Vagina (tissue), 2 donors: ENCODE data around the gene UBE2I. TPM values are rescaled to one million over a fixed set of nuclear protein-coding genes. Genes with fewer than 3 reads are reported as not detected.

ENCODE experiments used
- DNase-seq, 2 donors: peaks; one replicate each; pipeline ENCODE4 v3.0.0-alpha.2; 2017; ENCODE audit errors: extremely low spot score in 2 of 2
- H3K27ac ChIP-seq: fragments of 200-600 bp; sonication (generic); one replicate; pipeline ENCODE4 v1.5.1; 2019
- H3K27me3 ChIP-seq: fragments of 200-600 bp; sonication (generic); one replicate; pipeline ENCODE4 v1.5.1; 2019
- H3K36me3 ChIP-seq, 2 donors: fragments of 200-600 bp; sonication (generic); one replicate each; pipeline ENCODE4 v1.5.1; 2017 to 2019
- H3K4me1 ChIP-seq: fragments of 200-600 bp; sonication (generic); one replicate; pipeline ENCODE4 v1.5.1; 2019
- H3K4me3 ChIP-seq, 2 donors: fragments of 200-600 bp; sonication (generic); 1 replicate in 1 of 2; 2 replicates in 1 of 2; pipeline ENCODE4 v1.5.1; 2016 to 2019
- H3K9me3 ChIP-seq: fragments of 200-600 bp; sonication (generic); one replicate; pipeline ENCODE4 v1.5.1; 2019
- CTCF ChIP-seq, 3 experiments: fragments of 450-650 bp in 2 of 3; fragments of 200-600 bp in 1 of 3; sonication (generic) in 1 of 3; IDR thresholded peaks; one replicate each; pipeline ENCODE4 v1.5.1; 2017 to 2019; ENCODE audit warnings: antibody characterized with exemption in 3 of 3, mild to moderate bottlenecking in 2 of 3, moderate library complexity in 2 of 3
- POLR2A ChIP-seq, 2 donors: fragments of 450-650 bp; IDR thresholded peaks; one replicate each; pipeline ENCODE4 v1.6.1; 2017; ENCODE audit warnings: antibody characterized with exemption in 2 of 2, mild to moderate bottlenecking in 2 of 2, moderate library complexity in 2 of 2
- POLR2AphosphoS5 ChIP-seq, 2 donors: sonication (generic); formaldehyde crosslinking; IDR thresholded peaks; one replicate each; pipeline ENCODE4 v1.9.0; 2017; ENCODE audit warnings: antibody characterized with exemption in 2 of 2, mild to moderate bottlenecking in 2 of 2, low read depth in 1 of 2; ENCODE audit not compliant: insufficient read depth in 1 of 2
- intact Hi-C: fragments of 100-400 bp; cut with DNase I; formaldehyde crosslinking; loops from one replicate; pipeline ENCODE4 v1.15.1; 2023
- total RNA-seq: library from RNA; depleted of rRNA; stranded (reverse); fragments of >200 nt; gene quantifications from one replicate; pipeline ENCODE4 v1.2.3, GENCODE V29; 2016

Gene UBE2I
- total RNA-seq, 1 donor from 2014 or later: 51.3 TPM

- no peak for DNase-seq
- Histone ChIP-seq H3K27me3 (no peaks in the 10 kb centered on the region), H3K27ac (no peak overlapping the region), H3K9me3 (no peaks in the 10 kb centered on the region), H3K4me1 (peaks cover 17% of the 10 kb centered on the region), H3K4me3 (peak overlapping the region in 1 of 2 donors; percentile 19), H3K36me3 (peaks cover 0 to 4% of the 10 kb centered on the region in 2 donors)
- no peak for TF ChIP-seq POLR2AphosphoS5 (IDR thresholded peaks at IDR 0.05; ENCODE audit: insufficient read depth in 1 of 2, low read depth in 1 of 2)
- no peak for TF ChIP-seq POLR2A (IDR thresholded peaks at IDR 0.05)
- no peak for TF ChIP-seq CTCF (IDR thresholded peaks at IDR 0.05)
- intact Hi-C loops: no loop called here
These were observed 34.2 kb downstream of the UBE2I start for GRCh38 chr16:1343428-1344242.

GRCh38 chr16:1344499-1344898 is 35.1 kb downstream of the UBE2I start:
- H3K4me3 ChIP-seq: no peak overlapping the region
- TF ChIP-seq CTCF (IDR thresholded peaks at IDR 0.05) (no peak), POLR2A (IDR thresholded peaks at IDR 0.05) (no peak), POLR2AphosphoS5 (IDR thresholded peaks at IDR 0.05; ENCODE audit: insufficient read depth in 1 of 2, low read depth in 1 of 2) (no peak)
- peaks cover 0 to 13% of the 10 kb centered on the region in 2 donors for H3K36me3 ChIP-seq
- no peak overlapping the region for H3K27ac ChIP-seq
- H3K9me3 ChIP-seq: no peaks in the 10 kb centered on the region
- no peak for DNase-seq
- H3K4me1 ChIP-seq: peaks cover 17% of the 10 kb centered on the region
- no peaks in the 10 kb centered on the region for H3K27me3 ChIP-seq
- intact Hi-C loops: no loop called here

- DNase-seq: no peak
- no peak overlapping the region for H3K4me3 ChIP-seq
- intact Hi-C loops: no loop called here
- no peaks in the 10 kb centered on the region for H3K9me3 ChIP-seq
- H3K27me3 ChIP-seq: no peaks in the 10 kb centered on the region
- no peak overlapping the region for H3K27ac ChIP-seq
- peaks cover 22% of the 10 kb centered on the region for H3K4me1 ChIP-seq
- TF ChIP-seq CTCF (IDR thresholded peaks at IDR 0.05) (no peak), POLR2AphosphoS5 (IDR thresholded peaks at IDR 0.05; ENCODE audit: insufficient read depth in 1 of 2, low read depth in 1 of 2) (no peak), POLR2A (IDR thresholded peaks at IDR 0.05) (no peak)
- H3K36me3 ChIP-seq: peaks cover 0 to 19% of the 10 kb centered on the region in 2 donors
These were observed 35.7 kb downstream of the UBE2I start for GRCh38 chr16:1345087-1345486.

- no peak for TF ChIP-seq CTCF (IDR thresholded peaks at IDR 0.05)
- no peak for TF ChIP-seq POLR2AphosphoS5 (IDR thresholded peaks at IDR 0.05; ENCODE audit: insufficient read depth in 1 of 2, low read depth in 1 of 2)
- TF ChIP-seq POLR2A (IDR thresholded peaks at IDR 0.05): no peak
These were observed 36.4 kb downstream of the UBE2I start for GRCh38 chr16:1345651-1346421.

More at GRCh38 chr16:1345651-1346421, 36.4 kb downstream of the UBE2I start:
- Histone ChIP-seq H3K9me3 (no peaks in the 10 kb centered on the region), H3K4me3 (no peak overlapping the region), H3K4me1 (peaks cover 29% of the 10 kb centered on the region), H3K27ac (no peak overlapping the region), H3K27me3 (no peaks in the 10 kb centered on the region), H3K36me3 (peaks cover 0 to 20% of the 10 kb centered on the region in 2 donors)
- no peak for DNase-seq
- intact Hi-C loops: no loop called here
